HepG2 (cell line): ENCODE measurements around the gene NCLN. TPM values are rescaled to one million over a fixed set of nuclear protein-coding genes. Genes with fewer than 3 reads are reported as not detected.

Experiments
- ELF1 ChIP-seq: sonication (generic); formaldehyde crosslinking; IDR thresholded peaks from 2 replicates; pipeline ENCODE4 v1.4.0; 2020; ENCODE audit warnings: missing genetic modification reagents
- ESRRA ChIP-seq: sonication (generic); formaldehyde crosslinking; IDR thresholded peaks from 2 replicates; pipeline ENCODE4 v1.5.1; 2020; ENCODE audit warnings: mild to moderate bottlenecking, low read depth, missing genetic modification reagents
- FOXA1 ChIP-seq, 2 experiments: fragments of 450-650 bp in 1 of 2; sonication (generic) in 1 of 2; formaldehyde crosslinking in 1 of 2; IDR thresholded peaks; 2 replicates each; pipeline versions ENCODE4 v1.4.0 to v1.6.1; 2016 to 2020; ENCODE audit warnings: missing genetic modification reagents in 1 of 2
- GATA4 ChIP-seq: sonication (generic); IDR thresholded peaks from 2 replicates; pipeline ENCODE4 v1.6.1; 2016; ENCODE audit warnings: antibody characterized with exemption, low read depth, borderline replicate concordance
- KLF13 ChIP-seq: sonication (generic); formaldehyde crosslinking; IDR thresholded peaks from 2 replicates; pipeline ENCODE4 v1.4.0; 2020; ENCODE audit warnings: mild to moderate bottlenecking, missing genetic modification reagents
- MXI1 ChIP-seq: IDR thresholded peaks from 3 replicates; pipeline ENCODE4 v1.6.1; 2012; ENCODE audit warnings: low read depth, low read length, inconsistent platforms, borderline replicate concordance
- POLR2G ChIP-seq: fragments of 200-400 bp; formaldehyde crosslinking; IDR thresholded peaks from 2 replicates; pipeline ENCODE4 v1.6.1; 2018; ENCODE audit warnings: mild to moderate bottlenecking, low read depth, low read length, moderate library complexity
- THAP11 ChIP-seq: IDR thresholded peaks from 2 replicates; pipeline ENCODE4 v1.6.1; 2016; ENCODE audit warnings: missing biosample characterization, missing genetic modification reagents
- ZNF225 ChIP-seq: sonication (generic); formaldehyde crosslinking; IDR thresholded peaks from 2 replicates; pipeline ENCODE4 v1.4.0; 2020; ENCODE audit warnings: mild to moderate bottlenecking, missing genetic modification reagents
- ZNF674 ChIP-seq: sonication (generic); formaldehyde crosslinking; IDR thresholded peaks from 2 replicates; pipeline ENCODE4 v1.5.0; 2020; ENCODE audit warnings: low read depth, mild to moderate bottlenecking, missing genetic modification reagents
- ZNF678 ChIP-seq: sonication (generic); formaldehyde crosslinking; IDR thresholded peaks from 2 replicates; pipeline ENCODE4 v1.4.0; 2020; ENCODE audit warnings: mild to moderate bottlenecking, missing genetic modification reagents
- ZNF777 ChIP-seq: sonication (generic); formaldehyde crosslinking; IDR thresholded peaks from 2 replicates; pipeline ENCODE4 v1.4.0; 2020; ENCODE audit warnings: missing genetic modification reagents
- ZNF788 ChIP-seq: sonication (generic); formaldehyde crosslinking; IDR thresholded peaks from 2 replicates; pipeline ENCODE4 v1.5.0; 2020; ENCODE audit warnings: mild to moderate bottlenecking, missing genetic modification reagents, borderline replicate concordance
- ZNF83 ChIP-seq: sonication (generic); formaldehyde crosslinking; IDR thresholded peaks from 2 replicates; pipeline ENCODE4 v1.4.0; 2020; ENCODE audit warnings: missing genetic modification reagents, mild to moderate bottlenecking, borderline replicate concordance
- ZSCAN30 ChIP-seq: sonication (generic); formaldehyde crosslinking; IDR thresholded peaks from 2 replicates; pipeline ENCODE4 v1.5.0; 2020; ENCODE audit warnings: mild to moderate bottlenecking, missing genetic modification reagents
- polyA plus RNA-seq, 8 experiments: library from polyadenylated mRNA; depleted of rRNA in 3 of 8; stranded (reverse) in 7 of 8; unstranded in 1 of 8; fragments of >200 nt; fragmentation: Illumina TruSeq in 4 of 8; extraction: Trizol in 4 of 8; gene quantifications; 2 replicates each; pipeline versions ENCODE4 v1.2.1 to v1.2.3, GENCODE V29; 2011 to 2016; ENCODE audit warnings: low read depth in 4 of 8, missing spikeins in 1 of 8, mixed read lengths in 1 of 8; ENCODE audit not compliant: insufficient read depth in 1 of 8
- total RNA-seq, 5 experiments: library from RNA; depleted of rRNA; stranded (reverse); fragments of >200 nt; fragmentation: Illumina TruSeq; extraction: Trizol; gene quantifications; 2 replicates each; pipeline ENCODE4 v1.2.3, GENCODE V29; 2016; ENCODE audit warnings: low read depth in 1 of 5
- TF ChIP-seq, protein P1 (sequence below): sonication (generic); formaldehyde crosslinking; IDR thresholded peaks from 2 replicates; pipeline ENCODE4 v1.5.0; 2020; ENCODE audit warnings: missing genetic modification reagents, mild to moderate bottlenecking, borderline replicate concordance
- TF ChIP-seq, protein P2 (sequence below): sonication (generic); formaldehyde crosslinking; IDR thresholded peaks from 2 replicates; pipeline ENCODE4 v1.4.0; 2020; ENCODE audit warnings: missing genetic modification reagents, mild to moderate bottlenecking, borderline replicate concordance
- TF ChIP-seq, protein P3 (sequence below): sonication (generic); formaldehyde crosslinking; IDR thresholded peaks from 2 replicates; pipeline ENCODE4 v1.9.0; 2021; ENCODE audit warnings: missing genetic modification reagents, borderline replicate concordance

Gene NCLN
- total and polyA plus RNA-seq, 2 of the 13 experiments (the other 11 are each of a cell fraction or from before 2014, with no cell fraction given): 42.6 to 56.0 TPM

GRCh38 chr19:3243819-3244700, 58.3 kb downstream of the NCLN start (continued):
- TF ChIP-seq ZSCAN30: no peak
- no peak; the same call in 1 of the 2 replicates for TF ChIP-seq ZNF225
- TF ChIP-seq, protein P1, sequence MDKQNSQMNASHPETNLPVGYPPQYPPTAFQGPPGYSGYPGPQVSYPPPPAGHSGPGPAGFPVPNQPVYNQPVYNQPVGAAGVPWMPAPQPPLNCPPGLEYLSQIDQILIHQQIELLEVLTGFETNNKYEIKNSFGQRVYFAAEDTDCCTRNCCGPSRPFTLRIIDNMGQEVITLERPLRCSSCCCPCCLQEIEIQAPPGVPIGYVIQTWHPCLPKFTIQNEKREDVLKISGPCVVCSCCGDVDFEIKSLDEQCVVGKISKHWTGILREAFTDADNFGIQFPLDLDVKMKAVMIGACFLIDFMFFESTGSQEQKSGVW: no peak
- TF ChIP-seq THAP11 (CRISPR knock-in tag): peak; percentile 53; the same call in 1 of the 2 replicates
- TF ChIP-seq ZNF777: no peak
- TF ChIP-seq FOXA1 (IDR thresholded peaks at IDR 0.05): no peak
- TF ChIP-seq FOXA1 (CRISPR knock-in tag; IDR thresholded peaks at IDR 0.05): no peak
- no peak for TF ChIP-seq ZNF674 (CRISPR knock-in tag)
- TF ChIP-seq ZNF83 (CRISPR knock-in tag): peak; percentile 58; the same call in 1 of the 2 replicates
- TF ChIP-seq ELF1 (CRISPR knock-in tag): no peak
- TF ChIP-seq KLF13 (CRISPR knock-in tag): 0 out of 2 replicates have a peak, but pooled peaks have one; percentile 69
- TF ChIP-seq POLR2G: no peak
- TF ChIP-seq, protein P2, sequence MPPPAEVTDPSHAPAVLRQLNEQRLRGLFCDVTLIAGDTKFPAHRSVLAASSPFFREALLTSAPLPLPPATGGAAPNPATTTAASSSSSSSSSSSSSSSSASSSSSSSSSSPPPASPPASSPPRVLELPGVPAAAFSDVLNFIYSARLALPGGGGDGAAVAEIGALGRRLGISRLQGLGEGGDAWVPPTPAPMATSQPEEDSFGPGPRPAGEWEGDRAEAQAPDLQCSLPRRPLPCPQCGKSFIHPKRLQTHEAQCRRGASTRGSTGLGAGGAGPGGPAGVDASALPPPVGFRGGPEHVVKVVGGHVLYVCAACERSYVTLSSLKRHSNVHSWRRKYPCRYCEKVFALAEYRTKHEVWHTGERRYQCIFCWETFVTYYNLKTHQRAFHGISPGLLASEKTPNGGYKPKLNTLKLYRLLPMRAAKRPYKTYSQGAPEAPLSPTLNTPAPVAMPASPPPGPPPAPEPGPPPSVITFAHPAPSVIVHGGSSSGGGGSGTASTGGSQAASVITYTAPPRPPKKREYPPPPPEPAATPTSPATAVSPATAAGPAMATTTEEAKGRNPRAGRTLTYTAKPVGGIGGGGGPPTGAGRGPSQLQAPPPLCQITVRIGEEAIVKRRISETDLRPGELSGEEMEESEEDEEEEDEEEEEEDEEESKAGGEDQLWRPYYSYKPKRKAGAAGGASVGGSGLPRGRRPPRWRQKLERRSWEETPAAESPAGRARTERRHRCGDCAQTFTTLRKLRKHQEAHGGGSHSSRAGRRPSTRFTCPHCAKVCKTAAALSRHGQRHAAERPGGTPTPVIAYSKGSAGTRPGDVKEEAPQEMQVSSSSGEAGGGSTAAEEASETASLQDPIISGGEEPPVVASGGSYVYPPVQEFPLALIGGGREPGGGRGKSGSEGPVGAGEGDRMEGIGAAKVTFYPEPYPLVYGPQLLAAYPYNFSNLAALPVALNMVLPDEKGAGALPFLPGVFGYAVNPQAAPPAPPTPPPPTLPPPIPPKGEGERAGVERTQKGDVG (CRISPR knock-in tag): peak; percentile 31; the same call in 1 of the 2 replicates
- no peak for TF ChIP-seq GATA4
- TF ChIP-seq MXI1: peak; percentile 56; the same call in 1 of the 3 replicates
- TF ChIP-seq ZNF788 (CRISPR knock-in tag): no peak
- TF ChIP-seq, protein P3, sequence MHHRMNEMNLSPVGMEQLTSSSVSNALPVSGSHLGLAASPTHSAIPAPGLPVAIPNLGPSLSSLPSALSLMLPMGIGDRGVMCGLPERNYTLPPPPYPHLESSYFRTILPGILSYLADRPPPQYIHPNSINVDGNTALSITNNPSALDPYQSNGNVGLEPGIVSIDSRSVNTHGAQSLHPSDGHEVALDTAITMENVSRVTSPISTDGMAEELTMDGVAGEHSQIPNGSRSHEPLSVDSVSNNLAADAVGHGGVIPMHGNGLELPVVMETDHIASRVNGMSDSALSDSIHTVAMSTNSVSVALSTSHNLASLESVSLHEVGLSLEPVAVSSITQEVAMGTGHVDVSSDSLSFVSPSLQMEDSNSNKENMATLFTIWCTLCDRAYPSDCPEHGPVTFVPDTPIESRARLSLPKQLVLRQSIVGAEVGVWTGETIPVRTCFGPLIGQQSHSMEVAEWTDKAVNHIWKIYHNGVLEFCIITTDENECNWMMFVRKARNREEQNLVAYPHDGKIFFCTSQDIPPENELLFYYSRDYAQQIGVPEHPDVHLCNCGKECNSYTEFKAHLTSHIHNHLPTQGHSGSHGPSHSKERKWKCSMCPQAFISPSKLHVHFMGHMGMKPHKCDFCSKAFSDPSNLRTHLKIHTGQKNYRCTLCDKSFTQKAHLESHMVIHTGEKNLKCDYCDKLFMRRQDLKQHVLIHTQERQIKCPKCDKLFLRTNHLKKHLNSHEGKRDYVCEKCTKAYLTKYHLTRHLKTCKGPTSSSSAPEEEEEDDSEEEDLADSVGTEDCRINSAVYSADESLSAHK (CRISPR knock-in tag): no peak
- TF ChIP-seq ESRRA (CRISPR knock-in tag): no peak
- no peak for TF ChIP-seq ZNF678 (CRISPR knock-in tag)
